ENCODE data around the gene SAC3D1. TPM values are rescaled to one million over a fixed set of nuclear protein-coding genes. Genes with fewer than 3 reads are reported as not detected.

The SAC3D1 gene
- total RNA-seq, 4 donors from 2014 or later, result 3.7 to 105 (median 12.9) TPM

DNA sequence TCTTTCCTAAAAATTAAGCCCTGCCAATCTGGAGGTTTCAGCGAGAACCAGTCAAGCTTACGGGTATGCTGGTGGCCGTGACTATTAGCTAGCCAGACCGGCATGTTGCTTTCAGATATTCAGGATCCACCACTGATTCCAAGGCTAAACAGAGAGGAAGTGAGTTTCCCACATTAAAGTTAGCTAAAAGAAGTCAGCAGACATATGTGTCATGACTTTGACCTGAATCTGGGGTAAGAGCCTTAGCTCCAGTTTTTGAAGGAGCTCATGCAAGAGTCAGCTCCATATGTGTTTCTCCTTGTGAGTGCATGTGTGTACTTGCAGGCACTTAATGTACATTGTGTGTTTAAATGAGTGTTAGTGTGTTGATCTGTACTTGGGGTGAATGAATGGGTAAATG, 44.4 kb downstream of the SAC3D1 start:
- no peak overlapping the region for H3K4me3 ChIP-seq
- 91% methylated on average over 4 of the region's 4 CpGs; no CpG with 5 or more reads in 1 of the 2 donors for WGBS, 2 donors (ENCODE audit: low coverage in 1 of 2)
- peaks cover 11 to 21% (median 15%) of the 10 kb centered on the region in 4 donors for H3K4me1 ChIP-seq
- H3K27me3 ChIP-seq, result no peaks in the 10 kb centered on the region
- no peak for DNase-seq
- peaks cover 0 to 12% (median 0%) of the 10 kb centered on the region in 4 donors for H3K36me3 ChIP-seq
- in situ Hi-C loops (cut with MboI; ENCODE audit: low pct_ligation_motif_present in 1 of 4, low pct_unique_long_range_greater_than_20kb in 1 of 4, low sequenced_read_pairs in 3 of 4), result no loop called here
- TF ChIP-seq POLR2A (IDR thresholded peaks at IDR 0.05) (no peak), EP300 (IDR thresholded peaks at IDR 0.05; ENCODE audit: low read depth) (no peak), POLR2AphosphoS5 (IDR thresholded peaks at IDR 0.05) (no peak)
- TF ChIP-seq, protein P1, sequence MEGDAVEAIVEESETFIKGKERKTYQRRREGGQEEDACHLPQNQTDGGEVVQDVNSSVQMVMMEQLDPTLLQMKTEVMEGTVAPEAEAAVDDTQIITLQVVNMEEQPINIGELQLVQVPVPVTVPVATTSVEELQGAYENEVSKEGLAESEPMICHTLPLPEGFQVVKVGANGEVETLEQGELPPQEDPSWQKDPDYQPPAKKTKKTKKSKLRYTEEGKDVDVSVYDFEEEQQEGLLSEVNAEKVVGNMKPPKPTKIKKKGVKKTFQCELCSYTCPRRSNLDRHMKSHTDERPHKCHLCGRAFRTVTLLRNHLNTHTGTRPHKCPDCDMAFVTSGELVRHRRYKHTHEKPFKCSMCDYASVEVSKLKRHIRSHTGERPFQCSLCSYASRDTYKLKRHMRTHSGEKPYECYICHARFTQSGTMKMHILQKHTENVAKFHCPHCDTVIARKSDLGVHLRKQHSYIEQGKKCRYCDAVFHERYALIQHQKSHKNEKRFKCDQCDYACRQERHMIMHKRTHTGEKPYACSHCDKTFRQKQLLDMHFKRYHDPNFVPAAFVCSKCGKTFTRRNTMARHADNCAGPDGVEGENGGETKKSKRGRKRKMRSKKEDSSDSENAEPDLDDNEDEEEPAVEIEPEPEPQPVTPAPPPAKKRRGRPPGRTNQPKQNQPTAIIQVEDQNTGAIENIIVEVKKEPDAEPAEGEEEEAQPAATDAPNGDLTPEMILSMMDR (IDR thresholded peaks at IDR 0.05), result no peak
- H3K27ac ChIP-seq, result no peak overlapping the region
- intact Hi-C loops (cut with DNase I; ENCODE audit: low total_unique reads), result no loop called here
- H3K9me3 ChIP-seq, result no peaks in the 10 kb centered on the region

DNA sequence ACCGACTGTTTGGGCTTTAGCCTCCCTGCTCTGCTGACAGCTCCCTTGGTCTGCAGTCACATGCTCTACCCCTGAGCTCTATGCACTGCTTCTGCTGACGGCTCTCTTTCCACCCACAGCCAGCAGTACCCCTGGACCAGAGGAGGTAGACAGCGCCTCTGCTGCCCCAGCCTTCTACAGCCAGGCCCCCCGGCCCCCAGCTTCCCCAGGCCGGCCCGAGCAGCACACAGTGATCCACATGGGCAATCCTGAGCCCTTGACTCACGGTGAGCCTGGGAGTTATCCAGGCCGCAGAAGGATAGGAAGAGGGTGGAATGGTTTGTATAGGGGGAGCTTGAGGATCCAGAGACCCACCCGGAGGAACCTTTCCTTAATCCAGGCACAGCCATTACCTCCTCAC, 45.8 kb downstream of the SAC3D1 start:
- no peak for DNase-seq
- H3K9me3 ChIP-seq, result no peaks in the 10 kb centered on the region
- no peak overlapping the region for H3K27ac ChIP-seq
- peaks cover 0 to 12% (median 0%) of the 10 kb centered on the region in 4 donors for H3K36me3 ChIP-seq
- intact Hi-C loops (cut with DNase I; ENCODE audit: low total_unique reads) (no loop called here), in situ Hi-C loops (cut with MboI; ENCODE audit: low pct_ligation_motif_present in 1 of 4, low pct_unique_long_range_greater_than_20kb in 1 of 4, low sequenced_read_pairs in 3 of 4) (no loop called here)
- 91% methylated on average over 9 of the region's 9 CpGs; no CpG with 5 or more reads in 1 of the 2 donors for WGBS, 2 donors (ENCODE audit: low coverage in 1 of 2)
- no peaks in the 10 kb centered on the region for H3K27me3 ChIP-seq
- H3K4me1 ChIP-seq, result peaks cover 11 to 21% (median 15%) of the 10 kb centered on the region in 4 donors
- H3K4me3 ChIP-seq, result no peak overlapping the region
- no peak for TF ChIP-seq POLR2AphosphoS5 (IDR thresholded peaks at IDR 0.05)
- TF ChIP-seq EP300 (IDR thresholded peaks at IDR 0.05; ENCODE audit: low read depth), result no peak
- TF ChIP-seq, protein P1 (IDR thresholded peaks at IDR 0.05), result no peak
- TF ChIP-seq POLR2A (IDR thresholded peaks at IDR 0.05), result no peak

DNA sequence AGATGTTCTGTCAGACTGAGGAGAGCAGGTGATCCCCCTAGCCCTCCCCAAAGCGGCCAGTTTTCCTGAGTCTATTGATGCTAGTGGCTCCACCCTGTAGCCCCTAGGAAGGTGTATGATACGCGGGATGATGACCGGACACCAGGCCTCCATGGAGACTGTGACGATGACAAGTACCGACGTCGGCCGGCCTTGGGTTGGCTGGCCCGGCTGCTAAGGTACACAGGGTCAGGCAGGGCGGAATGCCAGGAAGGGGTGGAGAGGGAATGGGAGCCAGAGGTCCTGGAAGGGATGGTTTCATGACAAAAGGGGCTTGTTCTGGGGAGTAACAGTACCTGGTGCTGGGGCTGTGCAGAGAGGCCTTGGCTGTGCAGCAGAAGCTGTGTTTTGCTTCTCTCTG, 46.2 kb downstream of the SAC3D1 start:
- Histone ChIP-seq H3K4me1 (peaks cover 11 to 21% (median 15%) of the 10 kb centered on the region in 4 donors), H3K4me3 (no peak overlapping the region), H3K27me3 (no peaks in the 10 kb centered on the region), H3K36me3 (peaks cover 0 to 12% (median 0%) of the 10 kb centered on the region in 4 donors), H3K9me3 (no peaks in the 10 kb centered on the region), H3K27ac (no peak overlapping the region)
- in situ Hi-C loops (cut with MboI; ENCODE audit: low pct_ligation_motif_present in 1 of 4, low pct_unique_long_range_greater_than_20kb in 1 of 4, low sequenced_read_pairs in 3 of 4), result no loop called here
- 90 to 95% methylated on average over 10 to 11 of the region's 11 CpGs for WGBS, 2 donors (ENCODE audit: low coverage in 1 of 2)
- intact Hi-C loops (cut with DNase I; ENCODE audit: low total_unique reads), result no loop called here
- DNase-seq, result no peak
- TF ChIP-seq POLR2A (IDR thresholded peaks at IDR 0.05) (no peak), EP300 (IDR thresholded peaks at IDR 0.05; ENCODE audit: low read depth) (no peak), POLR2AphosphoS5 (IDR thresholded peaks at IDR 0.05) (no peak)
- TF ChIP-seq, protein P1 (IDR thresholded peaks at IDR 0.05), result no peak

DNA sequence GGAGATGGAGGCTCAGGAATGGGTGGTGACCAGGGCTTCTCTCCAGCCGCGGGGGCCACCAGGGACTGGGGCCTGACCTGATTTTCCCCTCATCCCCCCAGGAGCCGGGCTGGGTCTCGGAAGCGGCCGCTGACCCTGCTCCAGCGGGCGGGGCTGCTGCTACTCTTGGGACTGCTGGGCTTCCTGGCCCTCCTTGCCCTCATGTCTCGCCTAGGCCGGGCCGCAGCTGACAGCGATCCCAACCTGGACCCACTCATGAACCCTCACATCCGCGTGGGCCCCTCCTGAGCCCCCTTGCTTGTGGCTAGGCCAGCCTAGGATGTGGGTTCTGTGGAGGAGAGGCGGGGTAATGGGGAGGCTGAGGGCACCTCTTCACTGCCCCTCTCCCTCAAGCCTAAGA, 46.8 kb downstream of the SAC3D1 start:
- in situ Hi-C loops (cut with MboI; ENCODE audit: low pct_ligation_motif_present in 1 of 4, low pct_unique_long_range_greater_than_20kb in 1 of 4, low sequenced_read_pairs in 3 of 4), result no loop called here
- H3K36me3 ChIP-seq, result peaks cover 0 to 12% (median 0%) of the 10 kb centered on the region in 4 donors

DNA sequence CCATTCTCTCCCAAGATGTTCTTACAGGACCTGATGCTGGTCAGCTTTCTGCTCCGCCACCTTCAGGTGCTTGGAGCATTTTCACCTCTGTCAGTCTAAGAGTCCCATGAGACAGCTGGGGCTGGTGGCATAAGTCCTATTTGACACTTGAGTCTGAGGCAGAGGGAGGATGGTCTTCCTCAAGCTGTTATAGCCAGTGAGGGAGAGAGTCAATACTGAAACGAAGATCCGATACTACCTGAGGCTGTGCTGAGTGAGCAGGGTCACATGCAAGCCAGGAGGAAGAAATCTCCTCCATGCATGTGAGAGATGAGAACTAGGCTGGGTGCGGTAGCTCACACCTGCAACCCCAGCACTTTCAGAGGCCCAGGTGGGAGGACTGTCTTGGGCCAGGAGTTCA, 48.6 kb downstream of the SAC3D1 start:
- intact Hi-C loops (cut with DNase I; ENCODE audit: low total_unique reads) (no loop called here), in situ Hi-C loops (cut with MboI; ENCODE audit: low pct_ligation_motif_present in 1 of 4, low pct_unique_long_range_greater_than_20kb in 1 of 4, low sequenced_read_pairs in 3 of 4) (no loop called here)
- WGBS, 2 donors (ENCODE audit: low coverage in 1 of 2), result 86% methylated on average over 4 of the region's 4 CpGs; no CpG with 5 or more reads in 1 of the 2 donors
- TF ChIP-seq EP300 (IDR thresholded peaks at IDR 0.05; ENCODE audit: low read depth) (no peak), POLR2A (IDR thresholded peaks at IDR 0.05) (no peak), POLR2AphosphoS5 (IDR thresholded peaks at IDR 0.05) (no peak)
- TF ChIP-seq, protein P1 (IDR thresholded peaks at IDR 0.05), result no peak
- H3K27ac ChIP-seq, result no peak overlapping the region
- no peaks in the 10 kb centered on the region for H3K27me3 ChIP-seq
- peaks cover 0 to 12% (median 0%) of the 10 kb centered on the region in 4 donors for H3K36me3 ChIP-seq
- H3K9me3 ChIP-seq, result no peaks in the 10 kb centered on the region
- H3K4me1 ChIP-seq, result peaks cover 5 to 11% (median 6%) of the 10 kb centered on the region in 4 donors
- no peak for DNase-seq
- no peak overlapping the region for H3K4me3 ChIP-seq

More for the DNA sequence above, 46.8 kb downstream of the SAC3D1 start:
- H3K9me3 ChIP-seq, result no peaks in the 10 kb centered on the region
- intact Hi-C loops (cut with DNase I; ENCODE audit: low total_unique reads), result no loop called here
- H3K27me3 ChIP-seq, result no peaks in the 10 kb centered on the region
- H3K4me3 ChIP-seq, result no peak overlapping the region
- DNase-seq, result no peak
- WGBS, 2 donors (ENCODE audit: low coverage in 1 of 2), result 98% methylated on average over 15 of the region's 15 CpGs; no CpG with 5 or more reads in 1 of the 2 donors
- H3K4me1 ChIP-seq, result peaks cover 11 to 21% (median 15%) of the 10 kb centered on the region in 4 donors
- no peak overlapping the region for H3K27ac ChIP-seq
- no peak for TF ChIP-seq POLR2AphosphoS5 (IDR thresholded peaks at IDR 0.05)
- no peak for TF ChIP-seq POLR2A (IDR thresholded peaks at IDR 0.05)

Measured in transverse colon (tissue), 4 donors.